Measurements from ENCODE around the gene TEX53. TPM values are rescaled to one million over a fixed set of nuclear protein-coding genes. Genes with fewer than 3 reads are reported as not detected.

The TEX53 gene
- total RNA-seq, 1 donor from 2014 or later: not detected

DNA sequence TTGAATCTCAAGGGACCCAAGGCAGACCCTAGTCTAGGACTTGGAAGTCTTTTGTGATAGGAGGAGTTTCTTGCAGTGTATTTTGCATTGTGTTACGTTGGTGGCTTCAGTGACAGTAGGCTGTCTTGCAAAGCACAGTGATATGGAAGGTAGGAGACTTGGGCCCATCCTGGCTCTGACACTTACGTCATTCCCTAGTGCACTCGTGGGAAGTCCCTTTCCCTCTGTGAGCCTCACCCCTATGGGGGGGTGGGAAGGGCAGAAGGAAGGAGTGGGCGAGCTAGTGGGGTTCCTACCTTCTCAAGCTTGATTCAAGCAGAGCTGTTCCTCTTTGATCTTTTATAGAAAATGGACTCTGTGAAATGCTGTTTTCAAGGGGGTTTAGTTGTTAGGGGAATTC, 9.2 kb upstream of the TEX53 start:
- H3K27ac Mint-ChIP-seq: no peak overlapping the region
- no peak overlapping the region for H3K4me3 Mint-ChIP-seq (ENCODE audit: low read depth)
- DNase-seq (ENCODE audit: low spot score, unreplicated experiment): no peak
- H3K27me3 Mint-ChIP-seq: no peaks in the 10 kb centered on the region
- H3K9me3 Mint-ChIP-seq (ENCODE audit: low read depth): no peaks in the 10 kb centered on the region
- H3K4me1 Mint-ChIP-seq (ENCODE audit: low read depth): peaks cover 6% of the 10 kb centered on the region
- TF ChIP-seq, protein P1, sequence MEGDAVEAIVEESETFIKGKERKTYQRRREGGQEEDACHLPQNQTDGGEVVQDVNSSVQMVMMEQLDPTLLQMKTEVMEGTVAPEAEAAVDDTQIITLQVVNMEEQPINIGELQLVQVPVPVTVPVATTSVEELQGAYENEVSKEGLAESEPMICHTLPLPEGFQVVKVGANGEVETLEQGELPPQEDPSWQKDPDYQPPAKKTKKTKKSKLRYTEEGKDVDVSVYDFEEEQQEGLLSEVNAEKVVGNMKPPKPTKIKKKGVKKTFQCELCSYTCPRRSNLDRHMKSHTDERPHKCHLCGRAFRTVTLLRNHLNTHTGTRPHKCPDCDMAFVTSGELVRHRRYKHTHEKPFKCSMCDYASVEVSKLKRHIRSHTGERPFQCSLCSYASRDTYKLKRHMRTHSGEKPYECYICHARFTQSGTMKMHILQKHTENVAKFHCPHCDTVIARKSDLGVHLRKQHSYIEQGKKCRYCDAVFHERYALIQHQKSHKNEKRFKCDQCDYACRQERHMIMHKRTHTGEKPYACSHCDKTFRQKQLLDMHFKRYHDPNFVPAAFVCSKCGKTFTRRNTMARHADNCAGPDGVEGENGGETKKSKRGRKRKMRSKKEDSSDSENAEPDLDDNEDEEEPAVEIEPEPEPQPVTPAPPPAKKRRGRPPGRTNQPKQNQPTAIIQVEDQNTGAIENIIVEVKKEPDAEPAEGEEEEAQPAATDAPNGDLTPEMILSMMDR (IDR thresholded peaks at IDR 0.05; ENCODE audit: unreplicated experiment): no peak
- no peaks in the 10 kb centered on the region for H3K36me3 Mint-ChIP-seq (ENCODE audit: insufficient read depth)

DNA sequence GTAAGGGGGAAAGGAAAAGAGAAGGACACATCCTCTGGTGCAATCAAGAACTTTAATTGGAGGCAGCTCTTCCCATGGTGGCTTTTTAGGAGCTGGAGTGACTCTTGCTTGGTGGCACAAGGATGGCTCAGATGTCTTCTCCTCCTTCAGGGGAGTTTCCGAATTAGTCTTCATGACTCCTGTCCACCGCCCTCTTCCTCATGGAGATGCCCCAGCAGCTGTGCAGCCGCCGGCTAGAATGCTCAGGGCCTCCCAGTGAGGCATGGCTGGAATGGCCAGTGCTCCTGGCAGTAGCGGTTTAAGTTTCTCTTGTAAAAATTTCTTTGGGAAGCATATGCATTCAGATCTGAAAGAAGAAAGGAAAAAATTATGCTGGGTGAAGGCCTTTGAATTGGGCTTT, 8.8 kb upstream of the TEX53 start:
- H3K9me3 Mint-ChIP-seq (ENCODE audit: low read depth): no peaks in the 10 kb centered on the region
- H3K27me3 Mint-ChIP-seq: no peaks in the 10 kb centered on the region
- no peak for DNase-seq (ENCODE audit: low spot score, unreplicated experiment)
- H3K4me1 Mint-ChIP-seq (ENCODE audit: low read depth): peaks cover 2% of the 10 kb centered on the region
- H3K36me3 Mint-ChIP-seq (ENCODE audit: insufficient read depth): no peaks in the 10 kb centered on the region
- TF ChIP-seq, protein P1 (IDR thresholded peaks at IDR 0.05; ENCODE audit: unreplicated experiment): no peak
- H3K27ac Mint-ChIP-seq: no peak overlapping the region
- no peak overlapping the region for H3K4me3 Mint-ChIP-seq (ENCODE audit: low read depth)

DNA sequence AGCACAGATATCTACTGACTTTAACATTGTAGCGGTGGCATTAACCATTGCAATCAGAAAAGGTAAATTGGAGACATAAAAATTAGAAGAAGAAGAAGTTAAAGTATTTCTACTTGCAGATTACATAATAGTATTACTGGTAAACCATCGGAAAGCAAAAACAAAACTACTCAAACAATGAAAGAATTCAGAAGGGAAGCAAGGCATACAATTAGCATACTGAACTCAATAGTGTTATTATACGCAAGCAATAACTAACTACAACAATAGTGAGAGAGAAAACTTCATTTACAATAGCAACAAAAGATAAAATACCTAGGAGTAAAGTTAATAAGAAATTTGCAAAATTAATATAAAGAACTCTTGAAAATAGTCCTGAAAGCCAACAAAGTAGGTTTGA, 6.6 kb upstream of the TEX53 start:
- Mint-ChIP-seq H3K27me3 (peaks cover 8% of the 10 kb centered on the region), H3K36me3 (ENCODE audit: insufficient read depth) (no peaks in the 10 kb centered on the region), H3K4me3 (ENCODE audit: low read depth) (no peak overlapping the region), H3K27ac (no peak overlapping the region), H3K9me3 (ENCODE audit: low read depth) (no peaks in the 10 kb centered on the region), H3K4me1 (ENCODE audit: low read depth) (peaks cover 2% of the 10 kb centered on the region)
- no peak for DNase-seq (ENCODE audit: low spot score, unreplicated experiment)
- TF ChIP-seq, protein P1 (IDR thresholded peaks at IDR 0.05; ENCODE audit: unreplicated experiment): no peak

DNA sequence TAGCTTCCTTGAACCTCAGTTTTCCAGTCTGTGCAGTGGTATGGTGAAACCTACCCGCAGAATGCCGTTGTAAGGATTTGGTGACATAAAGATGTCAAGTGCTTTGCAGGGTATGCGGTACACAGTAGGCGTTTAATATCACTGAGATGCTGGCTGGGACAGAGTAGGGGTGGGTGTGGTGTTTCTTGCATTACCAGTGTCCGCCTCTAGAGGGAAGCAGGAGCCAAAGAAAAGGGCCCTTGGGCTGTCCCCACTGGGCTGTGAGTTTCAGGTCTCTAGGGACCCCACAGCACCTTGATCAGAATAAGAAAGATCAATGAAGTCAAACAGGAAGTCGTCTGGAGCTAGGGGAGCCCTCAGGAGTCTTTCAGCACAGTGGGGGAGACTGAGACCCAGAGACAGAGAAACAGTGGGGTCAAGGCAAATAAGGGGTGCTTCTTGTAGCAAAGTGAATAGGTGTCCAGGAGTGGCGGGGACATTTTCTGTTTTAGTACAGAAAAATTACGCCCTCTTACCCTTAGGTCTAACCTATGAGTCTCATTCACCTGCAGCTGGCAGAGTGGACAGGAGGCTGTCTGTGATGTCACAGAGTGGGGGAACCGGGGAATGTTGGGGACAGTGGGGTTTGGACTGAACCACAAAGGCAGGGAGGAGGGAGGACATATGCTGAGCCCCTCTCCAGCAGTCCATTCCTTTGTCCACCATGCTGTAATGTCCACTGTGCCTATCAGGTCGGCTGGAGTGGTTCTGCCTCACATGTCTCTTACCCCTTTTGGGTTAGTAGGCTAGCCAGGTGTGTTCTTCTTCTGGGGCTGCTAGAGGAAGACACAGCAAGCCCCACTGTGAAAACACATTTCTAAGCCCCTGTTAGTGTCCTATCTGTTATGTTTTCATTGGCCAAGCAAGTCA, 4.7 kb upstream of the TEX53 start:
- Mint-ChIP-seq H3K27me3 (peaks cover 8% of the 10 kb centered on the region), H3K9me3 (ENCODE audit: low read depth) (no peaks in the 10 kb centered on the region), H3K36me3 (ENCODE audit: insufficient read depth) (no peaks in the 10 kb centered on the region), H3K4me1 (ENCODE audit: low read depth) (peaks cover 2% of the 10 kb centered on the region), H3K4me3 (ENCODE audit: low read depth) (no peak overlapping the region), H3K27ac (peak overlapping the region; percentile 11)
- peak; percentile 64 for DNase-seq (ENCODE audit: low spot score, unreplicated experiment)
- TF ChIP-seq, protein P1 (IDR thresholded peaks at IDR 0.05; ENCODE audit: unreplicated experiment): peak; percentile 77

DNA sequence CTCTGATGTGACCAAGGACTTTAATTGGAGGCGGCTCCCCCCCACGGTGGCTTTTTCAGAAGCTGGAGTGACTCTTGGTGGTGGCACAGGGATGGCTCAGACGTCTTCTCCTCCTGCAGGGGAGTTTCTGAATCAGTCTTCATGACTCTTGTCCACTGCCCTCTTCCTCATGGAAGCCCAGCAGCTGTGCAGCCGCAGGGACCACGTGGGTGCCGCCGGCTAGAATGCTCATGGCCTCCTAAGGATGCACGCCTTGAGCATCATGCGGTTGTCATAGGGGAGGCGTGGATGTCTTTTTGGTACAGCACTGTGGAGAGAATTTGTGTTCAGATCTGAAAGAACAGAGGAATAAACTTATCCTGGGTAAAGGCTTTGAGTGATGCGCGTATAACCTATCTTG, 1.3 kb downstream of the TEX53 start:
- peaks cover 12% of the 10 kb centered on the region for H3K27me3 Mint-ChIP-seq
- H3K4me1 Mint-ChIP-seq (ENCODE audit: low read depth): no peaks in the 10 kb centered on the region
- DNase-seq (ENCODE audit: low spot score, unreplicated experiment): no peak
- H3K36me3 Mint-ChIP-seq (ENCODE audit: insufficient read depth): no peaks in the 10 kb centered on the region
- no peak overlapping the region for H3K27ac Mint-ChIP-seq
- H3K4me3 Mint-ChIP-seq (ENCODE audit: low read depth): no peak overlapping the region
- no peaks in the 10 kb centered on the region for H3K9me3 Mint-ChIP-seq (ENCODE audit: low read depth)
- TF ChIP-seq, protein P1 (IDR thresholded peaks at IDR 0.05; ENCODE audit: unreplicated experiment): no peak

Data from progenitor cell of endocrine pancreas (in vitro differentiated cells).